NCI-H748 (cell line): ENCODE results near the gene P4HB.
A peak's percentile ranks its signal among the peaks of the same experiment; 100 is the strongest.

Experiments used
- DNase-seq: peaks from one replicate; lab custom pipeline; 2025; ENCODE audit not compliant: unreplicated experiment; lab: John Stamatoyannopoulos, UW

P4HB gene

DNA sequence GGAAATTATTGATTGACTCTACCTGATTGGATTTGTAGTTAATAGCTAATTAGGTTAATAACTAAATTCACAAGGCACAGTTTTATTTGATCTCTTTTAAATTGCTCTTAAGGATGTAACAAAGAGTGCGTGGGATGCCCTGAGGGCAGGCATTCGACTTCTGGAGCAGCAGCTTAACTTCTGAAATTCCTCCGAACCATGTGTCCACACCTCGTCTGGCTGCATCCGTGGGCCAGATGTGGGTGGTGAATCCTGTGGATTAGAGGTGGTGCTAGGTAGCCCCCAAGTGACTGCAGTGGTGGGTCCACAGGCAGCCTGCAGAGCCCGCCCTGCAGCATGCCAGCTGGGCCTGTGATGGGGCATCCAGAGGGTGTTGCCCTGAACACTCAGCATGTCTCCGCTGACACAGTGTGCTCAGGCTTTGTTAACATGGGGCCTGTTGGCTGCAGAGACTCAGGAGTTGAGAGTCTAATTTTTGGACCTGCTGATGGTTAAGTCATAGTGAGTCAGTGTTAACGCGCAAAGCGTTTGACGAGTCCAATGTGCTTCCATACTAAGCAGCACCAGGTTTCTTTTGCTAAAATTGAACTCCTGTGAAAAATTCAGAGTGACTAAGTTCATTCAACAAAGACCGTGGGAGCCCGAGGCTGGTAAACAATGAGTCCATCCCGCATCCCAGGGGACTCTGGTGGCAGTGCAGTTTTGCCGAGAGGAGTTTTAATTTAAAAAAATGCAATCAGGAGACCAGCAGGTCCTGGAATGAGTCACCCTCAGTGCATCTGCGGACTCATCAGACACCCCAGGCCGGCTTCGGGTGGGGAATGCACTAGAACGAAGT lies 37.9 kb upstream of the P4HB start:
- DNase-seq = no peak

DNA sequence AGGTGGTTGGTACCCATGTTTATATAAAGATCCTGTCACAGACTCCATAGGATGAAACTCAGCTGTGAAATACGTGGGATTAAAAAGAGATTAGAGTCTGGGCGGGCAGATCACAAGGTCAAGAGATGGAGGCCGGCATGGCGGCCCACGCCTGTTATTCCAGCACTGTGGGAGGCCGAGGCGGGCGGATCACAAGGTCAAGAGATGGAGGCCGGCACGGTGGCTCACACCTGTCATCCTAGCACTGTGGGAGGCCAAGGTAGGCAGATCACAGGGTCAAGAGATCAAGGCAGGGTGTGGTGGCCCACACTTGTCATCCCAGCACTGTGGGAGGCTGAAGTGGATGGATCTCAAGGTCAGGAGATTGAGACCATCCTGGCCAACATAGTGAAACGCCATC lies 35.1 kb upstream of the P4HB start:
- DNase-seq = no peak

DNA sequence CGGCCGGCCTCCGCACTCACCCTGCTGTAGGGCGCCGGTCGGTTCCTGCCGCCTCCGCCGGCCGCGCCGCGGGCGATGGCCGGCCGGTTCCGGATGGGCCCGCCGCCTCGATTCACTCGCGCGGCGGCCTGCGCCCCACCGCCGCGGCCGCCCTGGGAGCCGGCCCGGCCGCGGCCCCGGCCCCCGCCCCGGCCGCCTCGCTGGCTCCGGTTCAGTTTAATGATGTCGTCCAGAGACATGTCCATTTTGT lies 30.9 kb upstream of the P4HB start:
- DNase-seq = no peak

DNA sequence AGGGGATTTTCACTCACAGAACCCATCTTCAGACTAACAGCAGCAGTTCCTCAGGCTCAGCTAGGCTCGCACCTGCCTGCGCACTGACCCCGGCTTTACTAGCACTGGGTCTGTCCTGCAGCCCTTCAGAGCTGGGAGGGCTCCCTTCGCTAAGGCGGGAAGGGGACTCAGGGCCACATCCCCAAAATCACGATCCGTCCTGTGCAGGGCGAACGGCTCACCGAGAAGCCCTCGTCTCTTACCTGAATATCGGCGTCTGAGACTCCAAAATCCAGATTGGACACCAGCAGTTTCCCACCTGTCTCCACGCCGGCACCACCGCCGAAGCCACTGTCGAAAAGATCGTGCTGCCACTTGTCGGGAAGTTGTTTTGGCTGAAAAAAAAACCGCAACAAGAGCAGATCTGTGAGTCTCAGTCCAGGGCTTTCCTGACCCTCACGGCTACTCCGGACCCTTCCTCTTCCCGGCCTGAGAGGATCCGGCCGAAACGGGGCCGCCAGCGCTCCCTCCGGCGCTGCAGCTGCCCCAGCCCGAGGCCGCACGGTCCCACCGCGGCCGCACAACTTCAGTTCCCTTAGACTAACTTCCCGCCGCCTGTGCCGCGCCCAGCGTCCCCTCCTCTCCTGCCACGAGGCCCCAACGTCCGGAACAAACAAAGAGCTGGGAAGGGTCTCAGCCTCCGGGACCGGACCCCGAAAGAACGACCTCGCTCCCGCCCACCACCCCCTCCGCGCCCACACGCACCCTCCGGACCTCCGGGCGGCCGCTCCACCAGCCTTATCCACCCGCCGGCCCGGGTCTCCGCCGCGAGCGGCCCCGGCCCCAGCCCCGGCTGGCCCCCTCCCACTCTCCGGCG lies 30.3 kb upstream of the P4HB start:
- peak; percentile 23 for DNase-seq

DNA sequence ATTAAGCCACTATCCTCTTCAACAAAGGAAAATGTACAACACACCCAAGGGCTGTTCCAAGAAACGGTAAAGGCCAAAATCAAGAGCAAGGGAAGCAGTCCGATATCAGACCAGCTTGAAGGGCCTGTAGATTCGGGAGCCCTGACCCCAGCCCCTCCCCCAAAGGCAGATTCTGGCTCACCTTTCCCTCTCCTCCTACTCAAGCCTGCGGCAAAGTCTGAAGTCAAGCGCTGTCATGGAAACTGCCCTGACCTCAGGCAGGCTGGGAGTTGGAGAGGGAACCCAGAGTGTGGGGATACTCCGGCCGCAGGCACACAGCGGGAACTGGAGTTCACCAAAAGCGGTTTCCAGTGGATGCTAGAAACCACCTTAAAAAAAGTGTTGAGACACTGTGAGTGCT lies 29.3 kb upstream of the P4HB start:
- DNase-seq = no peak

DNA sequence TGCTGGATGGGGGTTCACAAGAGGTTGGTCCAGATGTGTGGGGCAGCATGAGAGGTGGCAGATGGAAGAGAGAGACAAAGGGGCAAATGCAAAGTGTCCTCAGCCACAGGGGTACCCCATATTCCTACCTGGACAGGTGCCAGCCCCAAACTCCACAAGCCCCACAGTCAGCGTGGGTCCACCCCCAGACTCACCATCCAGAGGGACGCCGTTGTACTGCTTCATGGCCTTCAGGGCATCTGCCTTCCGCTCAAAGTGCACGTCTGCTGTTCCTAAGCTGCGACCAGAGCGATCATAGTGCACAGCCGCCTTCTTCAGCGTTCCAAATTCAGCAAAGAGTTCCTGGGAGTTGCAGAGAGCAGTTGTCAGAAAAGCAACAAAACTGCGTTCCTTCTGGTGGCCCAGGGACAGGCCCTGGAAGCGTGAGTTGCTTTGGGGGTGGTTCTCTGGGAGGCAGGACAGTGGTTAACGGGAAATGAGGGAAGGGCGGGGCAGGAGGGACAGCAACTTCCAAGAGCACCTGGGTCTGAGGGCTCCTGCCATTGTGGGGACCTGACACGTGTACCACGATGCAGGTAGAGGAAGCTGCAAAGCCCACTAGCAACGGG lies 28.8 kb upstream of the P4HB start:
- DNase-seq = no peak

DNA sequence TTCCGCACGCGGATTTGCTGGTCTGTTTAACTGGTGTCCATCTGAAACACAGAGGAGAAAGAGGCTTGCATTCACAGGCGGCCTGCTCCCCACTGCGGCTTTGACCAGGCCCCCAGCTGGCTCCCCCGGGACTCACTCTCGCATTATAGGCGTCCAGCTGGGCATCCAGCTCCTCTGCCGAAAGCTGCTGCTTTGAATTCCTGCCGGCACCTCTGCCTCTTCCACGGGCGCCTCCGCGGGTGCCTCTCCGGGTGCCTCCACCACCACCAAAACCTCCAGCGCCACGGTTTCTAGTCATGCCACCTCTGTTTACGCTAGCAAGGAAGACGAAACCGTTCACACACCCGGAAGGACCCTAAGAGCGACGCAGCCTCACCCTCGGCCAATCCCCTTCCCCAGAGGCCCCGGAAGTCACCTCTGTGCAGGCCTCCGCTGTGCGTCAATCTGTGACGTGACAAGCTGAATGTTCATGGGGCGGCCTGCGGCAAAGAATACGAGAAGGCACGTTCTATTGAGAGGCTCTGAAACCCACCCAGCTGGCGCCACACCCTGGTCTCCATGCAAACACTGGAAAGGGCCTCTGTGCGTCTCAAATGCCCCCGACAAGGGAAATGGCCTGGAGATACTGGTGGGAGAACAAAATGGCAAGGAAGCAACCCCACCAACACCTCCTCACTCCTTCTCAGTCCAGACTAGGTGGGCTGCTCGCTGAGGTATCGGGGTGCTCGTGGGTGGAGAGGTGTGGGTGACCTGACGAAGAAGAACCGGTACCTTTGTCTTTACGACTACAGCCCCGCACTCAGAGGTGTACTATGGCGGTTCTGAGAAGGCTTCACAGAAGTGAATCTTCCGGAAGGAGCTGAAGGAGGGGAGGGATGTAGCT lies 28.0 kb upstream of the P4HB start:
- DNase-seq = no peak

DNA sequence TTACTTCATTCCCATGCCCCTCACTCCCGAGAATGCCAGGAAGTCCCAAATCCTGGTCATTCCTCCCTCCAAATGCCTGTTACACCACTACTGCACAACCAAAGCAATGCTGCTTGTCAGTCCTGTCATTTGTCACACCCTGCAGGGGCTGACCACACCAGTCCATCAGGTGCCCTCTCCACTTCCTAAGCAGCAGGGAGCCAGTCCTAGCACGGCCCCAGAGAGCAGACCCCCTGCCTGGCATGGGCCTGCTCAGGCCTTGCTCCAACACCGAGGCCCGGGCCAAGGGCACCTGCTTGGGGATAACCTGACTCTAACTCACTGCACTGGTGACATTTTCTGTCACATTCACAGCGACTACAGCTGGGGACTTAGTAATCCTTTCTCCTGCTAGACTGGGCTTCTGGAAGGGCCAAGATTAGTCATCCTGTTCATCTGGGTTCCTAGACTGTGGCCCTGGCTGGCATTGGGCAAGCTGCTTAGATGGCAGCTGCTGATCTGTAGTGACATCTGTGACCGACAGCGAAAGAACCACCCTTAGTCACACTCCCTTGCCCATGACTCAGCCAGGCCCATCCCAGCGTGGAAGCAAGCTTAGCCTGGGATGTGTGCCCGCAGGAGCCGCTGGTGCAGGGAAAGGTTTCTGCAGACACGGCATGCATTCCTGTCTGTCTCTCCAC lies 25.7 kb upstream of the P4HB start:
- no peak for DNase-seq

DNA sequence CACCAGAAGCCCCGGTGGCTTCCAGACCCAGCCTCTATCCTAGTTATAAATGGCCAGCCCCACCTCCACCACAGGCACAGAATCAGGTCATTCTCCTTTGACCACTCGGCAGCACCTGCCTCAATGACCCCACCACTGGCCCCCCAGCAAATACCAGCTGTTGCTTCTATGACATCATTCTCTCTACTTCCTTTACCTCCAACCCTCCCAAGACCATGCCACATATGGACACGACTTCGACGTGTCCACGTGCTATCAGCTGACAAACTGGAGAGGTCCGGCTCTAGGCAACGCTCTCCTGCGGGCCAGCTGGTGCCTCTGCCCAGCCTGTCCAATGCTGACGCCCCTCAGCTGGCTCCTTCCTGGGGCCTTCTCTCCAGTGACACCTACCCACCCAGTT lies 25.1 kb upstream of the P4HB start:
- DNase-seq = no peak

DNA sequence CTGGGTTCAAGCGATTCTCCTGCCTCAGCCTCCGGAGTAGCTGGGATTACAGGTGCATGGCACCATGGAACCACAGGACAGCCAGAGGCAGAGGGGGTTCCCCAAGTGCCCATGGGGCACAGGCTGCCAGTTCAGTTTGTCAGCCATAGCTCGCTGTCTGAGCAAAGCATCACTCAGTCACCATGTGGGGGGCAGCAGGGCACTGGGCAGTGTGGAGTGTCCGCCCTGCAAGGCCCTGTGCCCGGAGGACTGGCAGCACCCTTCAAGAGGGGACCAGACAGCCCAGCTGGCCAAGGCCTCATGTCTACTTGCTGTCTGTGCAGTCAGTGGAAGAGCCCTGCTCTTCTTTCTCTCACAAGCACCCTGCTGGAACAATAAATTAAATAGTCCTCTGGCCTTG lies 24.6 kb upstream of the P4HB start:
- no peak for DNase-seq

DNA sequence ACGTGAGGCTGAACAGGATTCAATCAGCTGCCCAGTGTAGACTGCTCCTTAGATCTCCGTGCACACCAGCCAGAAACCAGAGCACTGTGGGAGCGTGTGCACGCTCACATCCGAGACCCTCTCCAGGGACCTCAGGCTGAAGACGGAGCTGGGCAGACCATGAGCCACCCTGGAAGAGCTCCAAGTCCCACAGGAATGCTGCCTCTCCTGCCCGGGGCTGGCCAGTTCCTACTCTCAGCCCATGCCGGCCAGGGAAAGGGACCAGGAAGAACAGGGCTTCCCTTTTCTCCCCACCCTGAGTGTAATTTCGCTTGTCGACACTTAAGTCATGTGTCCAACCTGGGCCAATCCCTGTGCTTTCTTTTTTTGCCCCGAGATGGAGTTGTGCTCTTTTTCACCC lies 24.2 kb upstream of the P4HB start:
- DNase-seq = no peak

DNA sequence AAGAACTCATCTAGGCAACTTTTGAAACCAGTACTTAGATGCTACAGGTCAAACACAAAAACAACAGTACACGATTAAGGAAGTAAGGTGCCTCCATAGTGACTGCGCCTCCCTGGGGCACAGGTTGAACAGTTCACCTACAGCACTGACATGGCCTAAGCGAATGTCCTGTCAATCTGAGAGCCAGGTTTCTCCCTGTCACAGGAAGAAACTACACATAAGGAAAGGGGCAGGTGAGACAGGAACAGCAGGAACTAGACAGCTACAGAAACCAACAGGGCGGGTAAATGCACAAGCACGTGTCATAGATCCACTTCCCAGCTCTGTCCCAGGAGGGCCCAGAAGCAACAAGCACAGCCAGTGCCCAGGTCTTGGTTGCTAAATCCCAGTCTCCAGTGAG lies 18.8 kb upstream of the P4HB start:
- no peak for DNase-seq

DNA sequence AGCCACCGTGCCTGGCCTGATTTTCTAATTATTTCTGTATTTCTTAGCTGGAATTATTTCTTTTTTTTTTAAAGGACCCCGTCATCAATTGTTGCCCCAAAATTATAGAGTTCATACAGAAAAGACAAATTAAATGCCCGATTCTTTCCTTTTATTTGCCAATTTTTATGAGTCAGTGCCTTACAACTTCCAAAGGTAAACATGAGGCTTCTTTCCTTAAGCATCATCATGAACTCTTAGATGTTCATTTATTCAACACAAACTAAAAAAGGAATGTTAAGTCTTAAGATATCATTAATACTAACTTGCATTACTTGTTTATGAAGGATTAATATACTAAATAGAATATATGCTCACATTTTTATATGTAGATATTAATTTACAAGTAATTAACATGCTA lies 18.0 kb upstream of the P4HB start:
- no peak for DNase-seq

DNA sequence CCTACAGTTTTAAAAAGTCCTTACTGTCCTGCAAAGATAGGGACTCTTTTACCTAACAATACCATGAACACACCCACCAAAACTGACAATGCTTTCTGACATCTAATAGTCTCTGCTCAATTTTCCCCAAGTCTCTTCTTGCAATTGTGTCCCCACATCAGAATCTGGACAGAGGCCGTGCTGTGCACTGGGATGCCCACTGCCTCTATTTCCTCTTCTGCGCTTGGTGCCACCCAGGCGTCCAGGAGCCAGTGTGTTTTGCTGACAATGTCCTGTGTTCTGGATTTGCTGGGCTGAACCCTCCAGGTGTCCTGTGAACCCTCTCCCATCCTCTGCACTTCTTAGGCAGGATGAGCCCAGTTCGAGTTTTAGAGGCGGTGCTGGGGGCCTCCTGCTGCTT lies 17.2 kb upstream of the P4HB start:
- no peak for DNase-seq

DNA sequence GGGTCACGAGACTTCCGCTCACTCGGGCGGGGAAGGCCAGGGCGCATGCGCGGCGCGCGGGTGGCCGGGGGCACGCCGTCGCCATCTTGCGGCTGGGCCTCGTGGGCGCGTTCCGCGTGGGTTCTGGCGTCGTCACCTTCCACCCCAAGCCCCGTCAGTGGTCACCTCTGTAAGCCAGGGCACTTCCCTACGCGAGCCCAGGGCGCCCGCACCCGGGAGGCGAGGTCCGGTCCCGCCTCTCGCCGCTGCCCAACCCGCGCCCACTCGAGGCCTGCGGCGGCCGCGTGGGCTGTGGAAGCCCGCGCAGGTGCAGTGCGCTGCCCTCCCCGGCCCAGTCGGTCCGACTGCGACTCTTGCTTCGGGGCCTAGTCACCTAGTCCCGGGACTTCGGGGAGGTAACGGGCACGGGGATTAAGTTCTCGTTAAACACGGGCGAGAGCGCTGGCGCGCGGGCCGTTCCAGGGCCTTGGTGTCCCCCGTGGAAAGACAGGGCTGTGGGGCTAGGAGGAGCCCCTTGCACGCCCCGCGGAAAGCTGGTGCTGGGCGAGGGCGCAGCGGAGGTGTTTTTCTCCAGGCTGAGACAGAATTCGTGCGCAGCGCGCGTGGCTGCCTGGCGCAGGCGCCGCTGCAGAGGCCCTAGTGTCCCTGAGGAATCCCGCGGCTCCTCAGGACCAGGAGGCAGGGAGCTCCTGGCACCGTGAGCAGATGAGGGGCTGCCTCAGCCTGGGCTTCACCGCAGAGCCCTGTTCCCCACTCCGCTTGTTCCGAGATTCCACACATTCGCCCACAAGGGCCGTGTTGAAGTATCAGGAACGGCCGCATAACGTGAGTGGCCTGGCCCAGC lies 11.3 kb upstream of the P4HB start:
- peak; percentile 90 for DNase-seq

DNA sequence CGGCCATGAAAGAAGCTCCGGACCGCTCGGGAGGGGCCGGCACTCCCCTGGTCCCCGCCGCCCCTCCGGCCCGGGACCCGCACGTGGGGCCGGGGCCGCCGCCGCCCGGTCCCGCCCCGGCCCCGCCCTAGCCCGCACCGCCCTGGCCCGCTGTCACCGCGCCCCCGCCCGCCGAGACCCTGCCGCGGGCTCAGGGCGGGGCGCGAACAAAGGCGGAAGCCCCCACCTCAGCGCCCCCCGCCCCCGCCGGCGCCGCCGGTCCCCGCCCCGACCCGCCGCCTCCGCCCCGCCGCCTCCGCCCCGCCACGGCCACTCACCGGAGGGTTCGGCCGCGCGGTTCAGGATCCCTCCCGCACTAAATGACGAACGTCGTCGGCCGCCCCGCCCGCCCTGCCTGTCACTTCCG lies 10.6 kb upstream of the P4HB start, which contains the start of gene ARHGDIA:
Gene ARHGDIA, minus strand, starts transcription at position 357 of the 406 bp plus-strand sequence. CDS start 1,407 bp downstream, outside the sequence.
- no peak for DNase-seq

DNA sequence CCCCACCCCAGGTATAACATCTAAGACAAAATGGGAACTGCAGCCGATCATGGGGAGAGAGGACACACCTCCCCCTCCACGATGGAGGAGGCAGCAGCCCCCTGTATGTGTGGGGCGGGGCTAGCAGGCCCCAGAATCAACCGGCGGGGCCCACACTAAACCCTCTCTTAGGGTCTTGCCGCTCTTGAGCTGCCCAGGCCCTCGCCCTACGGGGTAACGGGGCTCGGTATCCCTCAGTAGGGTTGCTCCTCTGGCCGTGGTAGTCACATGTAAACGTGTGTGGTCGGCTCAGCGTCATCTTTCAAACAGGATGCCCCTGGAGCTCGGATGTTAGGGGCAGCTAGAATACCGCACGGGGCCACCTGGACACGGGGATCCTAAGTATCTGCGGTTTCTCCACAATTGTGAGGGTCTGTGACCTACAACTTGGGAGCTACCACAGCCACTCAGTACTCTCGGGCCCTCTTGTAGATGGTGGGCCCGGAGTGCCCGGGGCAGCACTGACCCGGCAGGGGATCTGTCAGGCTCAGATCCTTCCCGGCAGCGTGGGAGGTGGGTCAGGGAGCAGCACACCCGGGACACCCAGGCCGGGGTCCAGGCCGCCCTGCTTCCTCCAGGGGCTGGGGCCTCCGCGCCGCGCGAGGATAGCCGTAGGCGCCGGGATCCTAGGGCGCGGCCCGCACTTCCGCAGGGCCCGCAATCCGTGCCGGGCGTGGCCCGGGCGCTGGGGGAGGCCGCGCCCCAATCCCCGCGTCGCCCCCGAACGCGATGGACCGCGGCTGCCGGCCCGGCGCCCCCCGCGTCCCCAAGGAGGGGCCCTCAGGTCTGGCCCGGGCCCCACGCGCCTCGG lies 10.0 kb upstream of the P4HB start:
- peak; percentile 39 for DNase-seq

DNA sequence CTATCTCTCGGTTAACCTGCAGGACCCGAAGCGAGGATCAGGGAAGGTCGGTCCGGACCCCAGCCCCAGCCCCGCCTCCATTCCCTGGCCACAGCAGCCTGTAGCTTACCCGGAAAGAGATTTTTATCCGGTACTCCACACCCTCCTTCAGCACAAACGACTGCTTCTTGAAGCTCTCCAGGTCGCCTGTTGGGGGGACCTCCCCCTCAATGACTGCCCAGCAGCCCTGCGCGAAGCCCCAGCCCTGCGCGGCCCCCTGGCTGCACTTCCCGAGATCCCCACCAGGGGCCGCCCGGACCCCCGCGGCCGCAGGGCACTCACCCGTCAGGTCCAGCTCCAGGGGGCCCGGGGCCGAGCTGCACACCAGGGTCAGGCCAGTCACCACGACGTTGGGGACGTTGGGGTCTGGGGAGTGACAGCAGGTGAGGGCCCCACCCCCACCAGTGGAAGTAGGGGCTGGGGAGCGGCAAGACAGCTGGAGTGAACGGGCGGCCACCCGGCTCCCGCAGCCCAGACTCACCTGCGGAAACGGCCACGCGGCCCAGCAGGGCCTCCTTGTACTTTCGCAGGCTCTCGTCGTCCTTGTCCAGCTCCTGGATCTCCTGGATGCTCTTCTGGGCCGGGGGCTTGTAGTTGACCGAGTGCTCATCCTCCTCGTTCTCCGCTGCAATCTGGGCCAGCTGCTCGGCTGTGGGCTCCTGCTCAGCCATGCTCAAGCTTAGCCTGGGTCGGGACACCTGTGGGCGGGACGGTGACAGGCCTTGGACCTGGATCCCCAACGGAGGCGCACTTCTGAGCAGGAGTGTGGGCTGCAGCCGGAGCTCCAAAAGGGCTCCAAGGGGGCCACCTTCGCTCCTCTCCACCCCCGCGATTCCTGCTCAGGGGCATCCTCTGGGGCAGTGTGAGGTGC lies 9.1 kb upstream of the P4HB start:
- DNase-seq = no peak
